ENCODE measurements around the gene CHRND.

DNA sequence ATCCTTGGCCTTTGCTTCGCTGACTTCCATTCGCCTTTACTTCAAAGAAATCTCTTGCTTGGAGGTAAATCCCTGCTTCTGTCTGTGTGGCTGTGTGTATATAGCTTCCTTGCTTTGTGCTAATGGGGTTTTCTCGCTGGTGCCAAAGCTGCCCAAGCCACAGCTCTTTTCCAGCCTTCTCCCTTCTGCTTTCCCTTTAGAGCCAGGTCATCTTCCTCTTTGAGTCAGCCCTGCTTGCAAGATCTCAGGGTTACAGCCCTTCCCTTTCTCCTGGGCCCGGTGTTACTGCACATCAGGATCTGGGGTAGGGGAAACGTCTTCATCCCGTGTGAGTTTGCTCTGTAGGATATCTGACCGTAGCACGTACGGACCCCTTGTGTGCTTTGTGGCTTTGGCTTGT is 43.6 kb downstream of the CHRND start:
- TF ChIP-seq, protein P1, sequence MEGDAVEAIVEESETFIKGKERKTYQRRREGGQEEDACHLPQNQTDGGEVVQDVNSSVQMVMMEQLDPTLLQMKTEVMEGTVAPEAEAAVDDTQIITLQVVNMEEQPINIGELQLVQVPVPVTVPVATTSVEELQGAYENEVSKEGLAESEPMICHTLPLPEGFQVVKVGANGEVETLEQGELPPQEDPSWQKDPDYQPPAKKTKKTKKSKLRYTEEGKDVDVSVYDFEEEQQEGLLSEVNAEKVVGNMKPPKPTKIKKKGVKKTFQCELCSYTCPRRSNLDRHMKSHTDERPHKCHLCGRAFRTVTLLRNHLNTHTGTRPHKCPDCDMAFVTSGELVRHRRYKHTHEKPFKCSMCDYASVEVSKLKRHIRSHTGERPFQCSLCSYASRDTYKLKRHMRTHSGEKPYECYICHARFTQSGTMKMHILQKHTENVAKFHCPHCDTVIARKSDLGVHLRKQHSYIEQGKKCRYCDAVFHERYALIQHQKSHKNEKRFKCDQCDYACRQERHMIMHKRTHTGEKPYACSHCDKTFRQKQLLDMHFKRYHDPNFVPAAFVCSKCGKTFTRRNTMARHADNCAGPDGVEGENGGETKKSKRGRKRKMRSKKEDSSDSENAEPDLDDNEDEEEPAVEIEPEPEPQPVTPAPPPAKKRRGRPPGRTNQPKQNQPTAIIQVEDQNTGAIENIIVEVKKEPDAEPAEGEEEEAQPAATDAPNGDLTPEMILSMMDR (conservative IDR thresholded peaks at IDR 0.05): no peak
- no peak for TF ChIP-seq ZFX (IDR thresholded peaks at IDR 0.05)
